ENCODE data around the gene BCR.

BCR gene

GRCh38 chr22:23218867-23219251, 38.5 kb downstream of the BCR start:
- DNase-seq = peak; percentile 37

- no peak for DNase-seq
Observed at GRCh38 chr22:23219317-23219716, 39.0 kb downstream of the BCR start.

GRCh38 chr22:23219822-23220484, 39.6 kb downstream of the BCR start:
- DNase-seq = peak; percentile 24

GRCh38 chr22:23220485-23221350, 40.4 kb downstream of the BCR start:
- no peak for DNase-seq

GRCh38 chr22:23221351-23221804, 41.1 kb downstream of the BCR start:
- DNase-seq = no peak

- DNase-seq = no peak
Observed at GRCh38 chr22:23222033-23222792, 41.9 kb downstream of the BCR start.

- DNase-seq = no peak
Observed at GRCh38 chr22:23222793-23223568, 42.7 kb downstream of the BCR start.

GRCh38 chr22:23223569-23224317, 43.4 kb downstream of the BCR start:
- DNase-seq = no peak

GRCh38 chr22:23224846-23225245, 44.5 kb downstream of the BCR start:
- DNase-seq = no peak

- no peak for DNase-seq
Observed at GRCh38 chr22:23225337-23225723, 45.0 kb downstream of the BCR start.

- no peak for DNase-seq
Observed at GRCh38 chr22:23225724-23226496, 45.6 kb downstream of the BCR start.

GRCh38 chr22:23226497-23226850, 46.2 kb downstream of the BCR start:
- no peak for DNase-seq

GRCh38 chr22:23227380-23227779, 47.1 kb downstream of the BCR start:
- no peak for DNase-seq

GRCh38 chr22:23228503-23228902, 48.2 kb downstream of the BCR start:
- DNase-seq = no peak

- DNase-seq = no peak
Observed at GRCh38 chr22:23229646-23230045, 49.3 kb downstream of the BCR start.

- no peak for DNase-seq
Observed at GRCh38 chr22:23230348-23231068, 50.2 kb downstream of the BCR start.

GRCh38 chr22:23231471-23232093, 51.3 kb downstream of the BCR start:
- no peak for DNase-seq

- no peak for DNase-seq
Observed at GRCh38 chr22:23232094-23232905, 52.0 kb downstream of the BCR start.

GRCh38 chr22:23233084-23233531, 52.8 kb downstream of the BCR start:
- no peak for DNase-seq

Measured in kidney glomerular epithelial cell (primary cell).